Ramos (cell line): ENCODE results near the gene TM9SF3.

Source experiments
- in situ Hi-C: fragments of 300-500 bp; cut with MboI; formaldehyde crosslinking; loops from one replicate; pipeline ENCODE4 v1.14.3; 2022; ENCODE audit warnings: low sequenced_read_pairs; ENCODE audit not compliant: unreplicated experiment

The TM9SF3 gene

GRCh38 chr10:96513305-96513697 lies 73.5 kb downstream of the TM9SF3 start:
- in situ Hi-C loops, result no loop called here

DNA sequence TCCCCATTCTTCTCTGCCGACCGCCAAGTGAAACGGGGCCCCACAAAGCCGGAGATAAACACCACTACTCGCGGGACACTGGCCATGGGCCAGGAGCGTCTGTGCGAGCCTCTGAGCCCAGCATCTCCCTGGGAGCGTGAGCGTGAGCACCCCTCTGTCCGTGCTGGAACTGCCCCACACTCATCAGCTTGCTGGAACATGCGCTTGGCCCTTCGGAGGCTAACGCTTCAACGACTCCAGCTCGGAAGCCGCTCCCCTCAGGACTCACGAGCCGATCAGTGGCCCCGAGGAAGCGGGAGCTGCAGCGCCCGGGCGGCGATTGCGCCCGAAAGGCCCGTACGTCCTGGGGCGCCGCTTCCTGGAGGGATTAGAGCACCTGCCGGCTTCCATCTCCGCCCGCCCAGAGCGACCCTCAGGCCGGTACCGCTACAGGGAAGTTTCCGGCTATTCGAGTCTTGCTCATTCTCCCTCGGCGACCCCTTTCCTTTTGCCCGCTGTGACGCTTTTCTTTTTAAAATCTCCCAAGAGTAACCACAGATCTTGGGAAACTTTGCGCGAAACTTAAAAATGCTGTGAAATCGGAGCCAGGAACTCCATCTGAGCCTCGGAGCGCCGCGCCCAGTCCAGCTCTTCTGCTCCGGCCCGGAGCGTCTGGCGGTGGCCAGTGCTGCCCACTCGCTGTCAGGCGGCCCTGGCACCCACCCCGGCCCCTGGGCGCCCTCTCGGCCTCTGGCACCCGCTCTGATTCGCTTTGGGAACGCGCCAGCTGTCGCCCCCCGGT lies 74.1 kb downstream of the TM9SF3 start:
- in situ Hi-C loops, result no loop called here

- in situ Hi-C loops, result no loop called here
Measured at GRCh38 chr10:96511044-96511945, 75.5 kb downstream of the TM9SF3 start.

GRCh38 chr10:96509017-96509641 lies 77.7 kb downstream of the TM9SF3 start:
- in situ Hi-C loops, result no loop called here

GRCh38 chr10:96507044-96507443 lies 79.8 kb downstream of the TM9SF3 start:
- in situ Hi-C loops, result no loop called here

DNA sequence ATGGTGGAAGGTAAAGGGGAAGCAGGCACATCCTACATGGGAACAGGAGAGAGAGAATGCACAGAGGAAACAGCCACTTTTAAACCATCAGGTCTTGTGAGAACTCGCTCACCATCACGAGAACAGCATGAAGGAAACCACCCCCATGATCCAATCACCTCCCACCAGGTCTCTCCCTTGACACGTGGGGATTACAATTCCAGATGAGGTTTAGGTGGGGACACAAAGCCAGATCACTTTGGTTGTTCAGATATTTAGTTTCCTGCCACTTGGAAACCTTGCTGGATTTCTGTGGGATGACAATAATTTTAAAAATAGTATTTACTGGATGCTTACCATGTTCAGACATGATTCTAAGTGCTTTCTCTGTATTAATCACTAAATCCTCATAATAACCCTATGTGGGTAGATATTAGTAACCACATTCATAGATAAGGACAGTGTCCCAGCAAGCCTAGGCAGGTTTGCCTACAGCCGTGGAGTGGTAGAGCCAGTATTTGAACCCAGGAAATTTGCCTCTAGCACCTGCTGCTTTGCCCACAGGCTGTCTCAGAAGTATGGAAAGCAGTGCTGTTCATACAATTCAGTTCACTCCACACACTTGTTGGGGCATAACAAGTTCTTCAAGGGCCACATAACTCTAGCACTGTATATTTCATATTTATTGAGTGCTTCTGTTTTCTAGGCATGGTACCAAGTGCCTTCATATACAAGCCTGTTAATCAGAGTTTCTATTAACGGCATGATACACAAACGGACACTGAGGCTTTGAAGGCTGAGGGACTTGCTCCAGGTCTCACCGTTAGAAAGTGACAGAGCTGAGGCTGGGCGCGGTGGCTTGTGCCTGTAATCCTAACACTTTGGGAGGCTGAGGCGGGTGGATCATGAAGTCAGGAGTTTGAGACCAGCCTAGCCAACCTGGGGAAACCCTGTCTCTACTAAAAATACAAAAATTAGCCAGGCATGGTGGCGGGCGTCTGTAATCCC lies 81.4 kb downstream of the TM9SF3 start:
- in situ Hi-C loops, result no loop called here

GRCh38 chr10:96502561-96503282 lies 84.1 kb downstream of the TM9SF3 start:
- in situ Hi-C loops, result no loop called here

DNA sequence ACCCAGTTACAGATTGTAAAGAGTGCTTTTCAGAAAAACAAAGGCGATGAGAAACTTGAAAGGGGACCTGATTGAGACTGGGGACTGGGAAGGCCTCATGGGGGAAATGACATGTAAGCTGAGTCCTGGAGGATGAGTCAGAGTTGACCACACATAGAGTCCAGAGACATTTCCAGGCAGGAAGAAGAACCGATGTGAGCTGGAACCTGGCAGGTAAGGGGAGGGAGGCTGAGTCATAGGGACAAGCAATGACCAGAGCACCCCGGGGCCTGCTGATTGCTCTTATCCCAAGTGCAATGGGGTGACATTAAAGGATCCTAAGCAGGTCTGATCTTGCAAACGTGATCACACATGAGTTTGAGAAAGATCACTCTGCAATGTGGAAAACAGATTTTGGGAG lies 84.8 kb downstream of the TM9SF3 start:
- in situ Hi-C loops, result no loop called here

- in situ Hi-C loops, result no loop called here
Measured at GRCh38 chr10:96500519-96500918, 86.3 kb downstream of the TM9SF3 start.

DNA sequence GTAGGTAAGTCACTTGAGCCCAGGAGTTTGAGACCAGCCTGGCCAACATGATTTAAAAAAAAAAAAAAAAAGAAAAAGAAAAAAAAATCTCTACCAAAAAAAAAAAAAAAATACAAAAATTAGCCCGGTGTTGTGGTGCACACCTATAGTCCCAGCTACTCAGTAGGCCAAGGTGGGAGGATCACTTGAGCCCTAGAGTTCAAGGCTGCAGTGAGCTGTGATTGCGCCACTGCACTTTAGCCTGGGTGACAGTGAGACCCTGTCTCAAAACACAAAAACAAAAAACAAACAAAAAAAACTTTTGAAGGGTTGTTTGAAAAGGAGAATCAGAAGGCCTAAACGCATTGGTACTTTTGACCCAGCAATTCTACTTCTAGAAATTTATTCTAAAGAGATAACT lies 86.8 kb downstream of the TM9SF3 start:
- in situ Hi-C loops, result no loop called here

DNA sequence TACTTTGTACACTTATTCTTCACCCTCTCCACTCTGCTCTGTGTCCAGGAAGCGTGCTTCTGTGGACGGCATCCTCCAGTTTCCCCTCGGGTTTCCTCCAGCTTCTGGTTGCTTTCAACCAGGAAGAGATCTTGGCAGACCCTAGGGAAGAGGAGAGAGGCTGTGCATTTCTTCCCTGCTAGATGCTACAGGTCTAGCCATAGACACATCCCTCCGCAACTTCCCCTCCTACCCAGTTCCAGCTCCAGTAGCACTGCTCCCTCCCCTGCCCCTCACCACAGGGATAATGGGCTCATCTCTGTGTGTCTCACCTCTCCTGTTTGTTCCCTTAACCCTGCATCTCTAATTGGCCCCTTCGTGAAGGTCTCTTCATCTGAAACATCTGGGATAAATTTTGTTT lies 89.4 kb downstream of the TM9SF3 start:
- in situ Hi-C loops, result no loop called here

GRCh38 chr10:96496281-96496925 lies 90.4 kb downstream of the TM9SF3 start:
- in situ Hi-C loops, result no loop called here

- in situ Hi-C loops, result no loop called here
Measured at GRCh38 chr10:96495544-96495943, 91.3 kb downstream of the TM9SF3 start.

- in situ Hi-C loops, result no loop called here
Measured at GRCh38 chr10:96494694-96495093, 92.1 kb downstream of the TM9SF3 start.

- in situ Hi-C loops, result no loop called here
Measured at GRCh38 chr10:96493871-96494525, 92.8 kb downstream of the TM9SF3 start.

DNA sequence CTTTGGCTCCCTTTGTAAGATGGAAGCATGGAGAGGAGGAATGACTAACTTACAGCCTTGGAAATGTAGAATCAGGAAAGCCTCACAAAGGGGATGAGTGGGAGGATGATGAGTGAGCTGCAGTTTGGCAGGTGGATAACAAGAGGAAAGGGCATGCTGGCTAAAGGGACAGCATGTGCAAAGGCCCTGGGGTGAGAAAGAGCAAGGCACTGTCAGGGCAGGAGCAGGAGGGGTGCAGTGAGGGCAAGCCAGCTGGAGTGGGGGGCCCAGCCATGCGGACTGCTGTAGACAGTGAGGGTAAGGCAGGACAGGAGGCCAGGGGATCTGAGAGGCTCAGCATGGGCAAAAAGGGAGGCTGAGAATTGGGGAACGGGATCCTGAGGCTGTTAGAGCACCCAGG lies 93.6 kb downstream of the TM9SF3 start:
- in situ Hi-C loops, result no loop called here

GRCh38 chr10:96491303-96491702 lies 95.5 kb downstream of the TM9SF3 start:
- in situ Hi-C loops, result no loop called here
